Measurements from ENCODE around the gene SSPN. TPM values are rescaled to one million over a fixed set of nuclear protein-coding genes. Genes with fewer than 3 reads are reported as not detected.
A peak's percentile ranks its signal among the peaks of the same experiment; 100 is the strongest.

SSPN gene
- total RNA-seq, 1 experiment from 2014 or later, result 1.8 TPM

DNA sequence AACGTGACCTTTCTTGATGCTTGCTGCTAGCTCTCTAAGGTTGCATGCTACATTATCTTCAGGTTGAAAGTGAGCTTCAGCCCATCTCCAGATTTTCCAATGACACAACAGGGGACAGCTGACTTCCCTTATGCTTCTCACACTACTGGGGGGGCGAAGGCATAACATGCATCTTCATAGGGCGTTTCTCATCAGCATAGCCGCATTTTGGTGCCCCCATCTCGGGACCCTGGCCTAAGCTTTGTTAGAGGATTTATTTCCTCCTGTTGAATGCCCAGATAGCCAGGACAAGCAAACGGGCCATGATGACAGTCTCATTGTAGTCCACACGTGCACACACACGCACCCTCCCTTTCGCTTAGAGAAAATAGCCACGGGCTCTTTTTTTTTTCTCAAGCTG, 30.7 kb downstream of the SSPN start (continued):
- TF ChIP-seq, protein P1, sequence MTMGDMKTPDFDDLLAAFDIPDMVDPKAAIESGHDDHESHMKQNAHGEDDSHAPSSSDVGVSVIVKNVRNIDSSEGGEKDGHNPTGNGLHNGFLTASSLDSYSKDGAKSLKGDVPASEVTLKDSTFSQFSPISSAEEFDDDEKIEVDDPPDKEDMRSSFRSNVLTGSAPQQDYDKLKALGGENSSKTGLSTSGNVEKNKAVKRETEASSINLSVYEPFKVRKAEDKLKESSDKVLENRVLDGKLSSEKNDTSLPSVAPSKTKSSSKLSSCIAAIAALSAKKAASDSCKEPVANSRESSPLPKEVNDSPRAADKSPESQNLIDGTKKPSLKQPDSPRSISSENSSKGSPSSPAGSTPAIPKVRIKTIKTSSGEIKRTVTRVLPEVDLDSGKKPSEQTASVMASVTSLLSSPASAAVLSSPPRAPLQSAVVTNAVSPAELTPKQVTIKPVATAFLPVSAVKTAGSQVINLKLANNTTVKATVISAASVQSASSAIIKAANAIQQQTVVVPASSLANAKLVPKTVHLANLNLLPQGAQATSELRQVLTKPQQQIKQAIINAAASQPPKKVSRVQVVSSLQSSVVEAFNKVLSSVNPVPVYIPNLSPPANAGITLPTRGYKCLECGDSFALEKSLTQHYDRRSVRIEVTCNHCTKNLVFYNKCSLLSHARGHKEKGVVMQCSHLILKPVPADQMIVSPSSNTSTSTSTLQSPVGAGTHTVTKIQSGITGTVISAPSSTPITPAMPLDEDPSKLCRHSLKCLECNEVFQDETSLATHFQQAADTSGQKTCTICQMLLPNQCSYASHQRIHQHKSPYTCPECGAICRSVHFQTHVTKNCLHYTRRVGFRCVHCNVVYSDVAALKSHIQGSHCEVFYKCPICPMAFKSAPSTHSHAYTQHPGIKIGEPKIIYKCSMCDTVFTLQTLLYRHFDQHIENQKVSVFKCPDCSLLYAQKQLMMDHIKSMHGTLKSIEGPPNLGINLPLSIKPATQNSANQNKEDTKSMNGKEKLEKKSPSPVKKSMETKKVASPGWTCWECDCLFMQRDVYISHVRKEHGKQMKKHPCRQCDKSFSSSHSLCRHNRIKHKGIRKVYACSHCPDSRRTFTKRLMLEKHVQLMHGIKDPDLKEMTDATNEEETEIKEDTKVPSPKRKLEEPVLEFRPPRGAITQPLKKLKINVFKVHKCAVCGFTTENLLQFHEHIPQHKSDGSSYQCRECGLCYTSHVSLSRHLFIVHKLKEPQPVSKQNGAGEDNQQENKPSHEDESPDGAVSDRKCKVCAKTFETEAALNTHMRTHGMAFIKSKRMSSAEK (CRISPR knock-in tag; IDR thresholded peaks at IDR 0.05; ENCODE audit: borderline replicate concordance), result no peak
- no peak for TF ChIP-seq NFE2L1 (CRISPR knock-in tag; IDR thresholded peaks at IDR 0.05)

DNA sequence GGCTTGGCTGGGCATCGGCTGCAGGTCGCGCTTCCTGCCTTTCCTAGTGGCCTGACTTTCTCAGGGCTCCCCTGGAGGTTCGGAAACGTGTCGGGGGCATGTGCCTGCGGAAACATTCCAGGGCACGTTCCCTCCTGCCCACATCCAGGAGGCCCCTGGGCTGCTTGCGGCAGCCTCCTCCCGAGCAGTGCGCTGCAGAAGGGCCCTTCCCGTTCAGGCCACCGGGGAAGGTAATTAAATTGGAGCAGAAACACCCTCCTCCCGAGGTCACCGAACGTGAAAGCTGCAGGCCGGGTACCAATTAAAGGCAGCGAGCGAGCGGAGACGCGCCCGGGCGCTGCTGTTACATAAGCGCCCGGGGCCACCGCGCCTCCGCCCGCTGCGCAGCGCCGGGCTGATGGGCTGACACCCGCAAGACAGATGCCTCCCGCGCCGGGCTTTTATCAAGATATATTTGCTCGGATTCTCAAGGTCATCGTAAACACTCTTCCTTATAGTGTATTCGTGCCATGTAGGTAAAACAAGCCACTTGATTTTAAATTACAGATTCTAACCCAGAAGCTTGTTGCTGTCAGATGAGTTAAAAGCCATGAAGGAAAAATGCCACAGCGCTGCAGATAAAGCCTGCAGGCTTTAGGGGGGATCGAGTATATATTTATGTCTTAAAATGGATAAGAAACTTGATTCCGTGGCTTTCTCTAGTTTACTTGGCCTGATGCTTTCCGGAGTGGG, 31.4 kb downstream of the SSPN start:
- ATAC-seq, result peak; percentile 89
- H3K4me1 Mint-ChIP-seq, result peaks cover 22% of the 10 kb centered on the region
- ChIA-PET POLR2A (interaction anchor here (1.5 kb wide), 1 partner anchor 14 kb away, joined by 3 read pairs; no protein-coding TSS in a partner anchor), CTCF (interaction anchor here (0.8 to 1.1 kb wide), 3 partner anchors 40 to 112 kb away, joined by 3 read pairs; no protein-coding TSS in a partner anchor)
- H3K27me3 Mint-ChIP-seq (ENCODE audit: low read depth), result peaks cover 43% of the 10 kb centered on the region
- H3K4me3 Mint-ChIP-seq, result peak overlapping the region; percentile 70
- no peaks in the 10 kb centered on the region for H3K9me3 Mint-ChIP-seq
- peak; percentile 61 for DNase-seq (ENCODE audit: low spot score)
- H3K27ac Mint-ChIP-seq, result no peak overlapping the region
- TF ChIP-seq, protein P2, sequence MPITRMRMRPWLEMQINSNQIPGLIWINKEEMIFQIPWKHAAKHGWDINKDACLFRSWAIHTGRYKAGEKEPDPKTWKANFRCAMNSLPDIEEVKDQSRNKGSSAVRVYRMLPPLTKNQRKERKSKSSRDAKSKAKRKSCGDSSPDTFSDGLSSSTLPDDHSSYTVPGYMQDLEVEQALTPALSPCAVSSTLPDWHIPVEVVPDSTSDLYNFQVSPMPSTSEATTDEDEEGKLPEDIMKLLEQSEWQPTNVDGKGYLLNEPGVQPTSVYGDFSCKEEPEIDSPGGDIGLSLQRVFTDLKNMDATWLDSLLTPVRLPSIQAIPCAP (CRISPR knock-in tag; IDR thresholded peaks at IDR 0.05), result no peak
- TF ChIP-seq MYBL2 (CRISPR knock-in tag; IDR thresholded peaks at IDR 0.05), result peak; percentile 65; the same call in 1 of the 2 replicates
- peak; percentile 60; the same call in 1 of the 2 replicates for TF ChIP-seq ZNF219 (CRISPR knock-in tag; IDR thresholded peaks at IDR 0.05; ENCODE audit: borderline replicate concordance)
- TF ChIP-seq ZNF232 (CRISPR knock-in tag; IDR thresholded peaks at IDR 0.05), result no peak
- 0 out of 2 replicates have a peak, but pooled peaks have one; percentile 64 for TF ChIP-seq TEAD1 (CRISPR knock-in tag; IDR thresholded peaks at IDR 0.05)
- TF ChIP-seq, protein P3, sequence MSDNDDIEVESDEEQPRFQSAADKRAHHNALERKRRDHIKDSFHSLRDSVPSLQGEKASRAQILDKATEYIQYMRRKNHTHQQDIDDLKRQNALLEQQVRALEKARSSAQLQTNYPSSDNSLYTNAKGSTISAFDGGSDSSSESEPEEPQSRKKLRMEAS (CRISPR knock-in tag; IDR thresholded peaks at IDR 0.05), result peak; percentile 53; the same call in 1 of the 2 replicates
- TF ChIP-seq, protein P4, sequence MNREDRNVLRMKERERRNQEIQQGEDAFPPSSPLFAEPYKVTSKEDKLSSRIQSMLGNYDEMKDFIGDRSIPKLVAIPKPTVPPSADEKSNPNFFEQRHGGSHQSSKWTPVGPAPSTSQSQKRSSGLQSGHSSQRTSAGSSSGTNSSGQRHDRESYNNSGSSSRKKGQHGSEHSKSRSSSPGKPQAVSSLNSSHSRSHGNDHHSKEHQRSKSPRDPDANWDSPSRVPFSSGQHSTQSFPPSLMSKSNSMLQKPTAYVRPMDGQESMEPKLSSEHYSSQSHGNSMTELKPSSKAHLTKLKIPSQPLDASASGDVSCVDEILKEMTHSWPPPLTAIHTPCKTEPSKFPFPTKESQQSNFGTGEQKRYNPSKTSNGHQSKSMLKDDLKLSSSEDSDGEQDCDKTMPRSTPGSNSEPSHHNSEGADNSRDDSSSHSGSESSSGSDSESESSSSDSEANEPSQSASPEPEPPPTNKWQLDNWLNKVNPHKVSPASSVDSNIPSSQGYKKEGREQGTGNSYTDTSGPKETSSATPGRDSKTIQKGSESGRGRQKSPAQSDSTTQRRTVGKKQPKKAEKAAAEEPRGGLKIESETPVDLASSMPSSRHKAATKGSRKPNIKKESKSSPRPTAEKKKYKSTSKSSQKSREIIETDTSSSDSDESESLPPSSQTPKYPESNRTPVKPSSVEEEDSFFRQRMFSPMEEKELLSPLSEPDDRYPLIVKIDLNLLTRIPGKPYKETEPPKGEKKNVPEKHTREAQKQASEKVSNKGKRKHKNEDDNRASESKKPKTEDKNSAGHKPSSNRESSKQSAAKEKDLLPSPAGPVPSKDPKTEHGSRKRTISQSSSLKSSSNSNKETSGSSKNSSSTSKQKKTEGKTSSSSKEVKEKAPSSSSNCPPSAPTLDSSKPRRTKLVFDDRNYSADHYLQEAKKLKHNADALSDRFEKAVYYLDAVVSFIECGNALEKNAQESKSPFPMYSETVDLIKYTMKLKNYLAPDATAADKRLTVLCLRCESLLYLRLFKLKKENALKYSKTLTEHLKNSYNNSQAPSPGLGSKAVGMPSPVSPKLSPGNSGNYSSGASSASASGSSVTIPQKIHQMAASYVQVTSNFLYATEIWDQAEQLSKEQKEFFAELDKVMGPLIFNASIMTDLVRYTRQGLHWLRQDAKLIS (CRISPR knock-in tag; IDR thresholded peaks at IDR 0.05; ENCODE audit: borderline replicate concordance), result no peak
- no peaks in the 10 kb centered on the region for H3K36me3 Mint-ChIP-seq

DNA sequence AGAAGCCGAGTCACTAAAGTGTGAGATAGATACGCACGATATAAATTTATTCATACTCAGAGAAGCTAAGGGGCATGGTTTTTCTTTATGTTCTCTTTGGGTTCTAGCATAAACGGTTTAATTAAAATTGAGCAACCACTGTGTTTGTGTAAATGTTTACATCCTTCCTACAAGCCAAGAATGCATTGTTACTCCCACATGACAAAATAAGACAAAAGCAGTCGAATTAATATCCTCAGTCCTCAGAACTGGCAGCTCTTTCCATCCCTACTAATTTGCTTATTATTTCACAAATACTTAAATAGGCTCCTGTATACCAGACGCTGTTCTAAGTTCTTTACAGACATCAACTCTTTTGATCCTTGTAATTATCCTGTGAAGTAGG, 32.0 kb downstream of the SSPN start:
- POLR2A ChIA-PET, result no interaction called here
- no peaks in the 10 kb centered on the region for H3K36me3 Mint-ChIP-seq
- ATAC-seq (no peak), DNase-seq (ENCODE audit: low spot score) (no peak)
- H3K4me3 Mint-ChIP-seq, result peak overlapping the region; percentile 70
- CTCF ChIA-PET, result interaction anchor here (0.8 kb wide), 1 partner anchor 108 kb away, joined by 3 read pairs; no protein-coding TSS in a partner anchor
- H3K27me3 Mint-ChIP-seq (ENCODE audit: low read depth), result peaks cover 43% of the 10 kb centered on the region
- no peak overlapping the region for H3K27ac Mint-ChIP-seq
- TF ChIP-seq KAT7 (CRISPR knock-in tag; IDR thresholded peaks at IDR 0.05; ENCODE audit: borderline replicate concordance) (no peak), ZNF263 (CRISPR knock-in tag; IDR thresholded peaks at IDR 0.05; ENCODE audit: low read depth) (no peak), SMAD4 (CRISPR knock-in tag; IDR thresholded peaks at IDR 0.05) (no peak), NFYB (CRISPR knock-in tag; conservative IDR thresholded peaks at IDR 0.05; ENCODE audit: low read depth) (no peak), OVOL2 (CRISPR knock-in tag; IDR thresholded peaks at IDR 0.05; ENCODE audit: borderline replicate concordance) (no peak), TP53 (CRISPR knock-in tag; IDR thresholded peaks at IDR 0.05) (no peak), SOX15 (CRISPR knock-in tag; IDR thresholded peaks at IDR 0.05) (no peak), ZNF232 (CRISPR knock-in tag; IDR thresholded peaks at IDR 0.05) (no peak), ZNF219 (CRISPR knock-in tag; IDR thresholded peaks at IDR 0.05; ENCODE audit: borderline replicate concordance) (no peak), CREB1 (CRISPR knock-in tag; IDR thresholded peaks at IDR 0.05) (no peak), PRRX2 (CRISPR knock-in tag; IDR thresholded peaks at IDR 0.05) (no peak)
- TF ChIP-seq, protein P5, sequence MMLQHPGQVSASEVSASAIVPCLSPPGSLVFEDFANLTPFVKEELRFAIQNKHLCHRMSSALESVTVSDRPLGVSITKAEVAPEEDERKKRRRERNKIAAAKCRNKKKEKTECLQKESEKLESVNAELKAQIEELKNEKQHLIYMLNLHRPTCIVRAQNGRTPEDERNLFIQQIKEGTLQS (CRISPR knock-in tag; conservative IDR thresholded peaks at IDR 0.05), result no peak
- TF ChIP-seq, protein P6, sequence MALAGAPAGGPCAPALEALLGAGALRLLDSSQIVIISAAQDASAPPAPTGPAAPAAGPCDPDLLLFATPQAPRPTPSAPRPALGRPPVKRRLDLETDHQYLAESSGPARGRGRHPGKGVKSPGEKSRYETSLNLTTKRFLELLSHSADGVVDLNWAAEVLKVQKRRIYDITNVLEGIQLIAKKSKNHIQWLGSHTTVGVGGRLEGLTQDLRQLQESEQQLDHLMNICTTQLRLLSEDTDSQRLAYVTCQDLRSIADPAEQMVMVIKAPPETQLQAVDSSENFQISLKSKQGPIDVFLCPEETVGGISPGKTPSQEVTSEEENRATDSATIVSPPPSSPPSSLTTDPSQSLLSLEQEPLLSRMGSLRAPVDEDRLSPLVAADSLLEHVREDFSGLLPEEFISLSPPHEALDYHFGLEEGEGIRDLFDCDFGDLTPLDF (CRISPR knock-in tag; IDR thresholded peaks at IDR 0.05), result no peak
- peaks cover 22% of the 10 kb centered on the region for H3K4me1 Mint-ChIP-seq
- no peaks in the 10 kb centered on the region for H3K9me3 Mint-ChIP-seq
